Mesendoderm (in vitro differentiated cells): Measurements from ENCODE around the gene WHAMM.

ENCODE experiments used
- DNase-seq: peaks from one replicate; pipeline ENCODE4 v3.0.0; 2013
- H2AK5ac ChIP-seq: 2 replicates; pipeline ENCODE4 v1.6.1; 2013; ENCODE audit warnings: low read length, inconsistent platforms
- H2BK120ac ChIP-seq: 2 replicates; pipeline ENCODE4 v1.6.1; 2013; ENCODE audit warnings: low read depth, mild to moderate bottlenecking, low read length, moderate library complexity, mixed read lengths
- H2BK15ac ChIP-seq: replicated peaks from 2 replicates; pipeline ENCODE4 v1.6.1; 2013; ENCODE audit warnings: low read depth, mild to moderate bottlenecking, moderate library complexity
- H2BK5ac ChIP-seq: 2 replicates; pipeline ENCODE4 v1.6.1; 2013; ENCODE audit warnings: low read length, inconsistent platforms
- H3K18ac ChIP-seq: 2 replicates; pipeline ENCODE4 v1.6.1; 2013; ENCODE audit warnings: mild to moderate bottlenecking, low read length, mixed read lengths
- H3K23ac ChIP-seq: one replicate; pipeline ENCODE4 v1.6.1; 2013; ENCODE audit warnings: low read length
- H3K27ac ChIP-seq: 2 replicates; pipeline ENCODE4 v1.5.1; 2013; ENCODE audit warnings: low read depth, mild to moderate bottlenecking, inconsistent platforms, low read length, moderate library complexity
- H3K27me3 ChIP-seq: 2 replicates; pipeline ENCODE4 v1.6.1; 2013; ENCODE audit warnings: low read length, control low read depth, mild to moderate bottlenecking, inconsistent platforms; ENCODE audit not compliant: insufficient read depth, poor library complexity
- H3K36me3 ChIP-seq: 2 replicates; pipeline ENCODE4 v1.6.1; 2013; ENCODE audit warnings: low read length, inconsistent platforms; ENCODE audit not compliant: control insufficient read depth, insufficient read depth
- H3K4ac ChIP-seq: one replicate; pipeline ENCODE4 v1.6.1; 2013; ENCODE audit warnings: low read depth, mild to moderate bottlenecking, low read length, moderate library complexity
- H3K4me1 ChIP-seq: 2 replicates; pipeline ENCODE4 v1.6.1; 2013; ENCODE audit warnings: low read depth, low read length, inconsistent platforms; ENCODE audit not compliant: control insufficient read depth
- H3K4me2 ChIP-seq: 2 replicates; pipeline ENCODE4 v1.6.1; 2013; ENCODE audit warnings: low read length
- H3K4me3 ChIP-seq: 2 replicates; pipeline ENCODE4 v1.5.1; 2013; ENCODE audit warnings: mild to moderate bottlenecking, low read length
- H3K56ac ChIP-seq: one replicate; pipeline ENCODE4 v1.6.1; 2013; ENCODE audit warnings: low read length
- H3K79me1 ChIP-seq: 2 replicates; pipeline ENCODE4 v1.6.1; 2013; ENCODE audit warnings: low read length, inconsistent platforms
- H3K79me2 ChIP-seq: 2 replicates; pipeline ENCODE4 v1.6.1; 2013; ENCODE audit warnings: mild to moderate bottlenecking, low read length; ENCODE audit not compliant: control insufficient read depth, insufficient read depth
- H3K9ac ChIP-seq: 2 replicates; pipeline ENCODE4 v1.6.1; 2013; ENCODE audit warnings: low read length, inconsistent platforms
- H4K5ac ChIP-seq: one replicate; pipeline ENCODE4 v1.6.1; 2013; ENCODE audit warnings: low read length
- H4K8ac ChIP-seq: one replicate; pipeline ENCODE4 v1.6.1; 2013; ENCODE audit warnings: low read depth, mild to moderate bottlenecking, control low read depth, low read length, moderate library complexity
- WGBS: extraction: QIAGEN DNeasy Blood & Tissue Kit; methylation state at CpG from one replicate; pipeline ENCODE4 v1.1.7; 2013; ENCODE audit warnings: low lambda C conversion rate, missing lambda C conversion rate; ENCODE audit not compliant: insufficient coverage; ENCODE audit errors: extremely low coverage; 5-methylcytosine and 5-hydroxymethylcytosine counted together

WHAMM gene

DNA sequence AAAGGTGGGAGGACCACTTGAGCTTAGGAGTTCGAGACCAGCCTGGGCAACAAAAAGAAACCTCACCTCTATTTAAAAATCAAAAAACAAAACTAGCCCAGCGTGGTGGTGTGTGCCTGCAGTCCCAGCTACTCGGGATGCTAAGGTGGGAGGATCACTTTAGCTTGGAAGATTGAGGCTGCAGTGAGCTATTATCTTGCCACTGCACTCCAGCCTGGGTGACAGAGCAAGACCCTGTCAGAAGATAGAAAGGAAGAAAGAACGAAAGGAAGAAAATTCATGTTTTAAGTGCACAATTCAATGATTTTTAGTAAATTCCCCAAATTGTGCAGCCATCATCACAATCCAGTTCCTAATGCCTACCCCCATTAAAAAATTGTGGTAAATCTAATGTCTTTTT is 11.3 kb upstream of the WHAMM start:
- Histone ChIP-seq H3K9ac (no peak overlapping the region), H3K23ac (no peak overlapping the region), H4K8ac (no peak overlapping the region), H2BK120ac (no peak overlapping the region), H2BK5ac (no peak overlapping the region), H3K4ac (no peak overlapping the region), H3K4me1 (no peaks in the 10 kb centered on the region), H3K36me3 (no peaks in the 10 kb centered on the region), H3K4me2 (no peak overlapping the region), H3K79me2 (no peaks in the 10 kb centered on the region), H3K56ac (no peak overlapping the region), H2AK5ac (no peak overlapping the region), H4K5ac (no peak overlapping the region), H3K79me1 (no peaks in the 10 kb centered on the region), H3K18ac (no peak overlapping the region), H3K27me3 (no peaks in the 10 kb centered on the region), H3K4me3 (no peak overlapping the region), H3K27ac (no peak overlapping the region), H2BK15ac (no peak overlapping the region)
- DNase-seq = no peak
- WGBS = no CpG with 5 or more reads among the region's 4 CpGs

GRCh38 chr15:82798531-82799166 is 10.8 kb upstream of the WHAMM start:
- H2BK5ac ChIP-seq = no peak overlapping the region

DNA sequence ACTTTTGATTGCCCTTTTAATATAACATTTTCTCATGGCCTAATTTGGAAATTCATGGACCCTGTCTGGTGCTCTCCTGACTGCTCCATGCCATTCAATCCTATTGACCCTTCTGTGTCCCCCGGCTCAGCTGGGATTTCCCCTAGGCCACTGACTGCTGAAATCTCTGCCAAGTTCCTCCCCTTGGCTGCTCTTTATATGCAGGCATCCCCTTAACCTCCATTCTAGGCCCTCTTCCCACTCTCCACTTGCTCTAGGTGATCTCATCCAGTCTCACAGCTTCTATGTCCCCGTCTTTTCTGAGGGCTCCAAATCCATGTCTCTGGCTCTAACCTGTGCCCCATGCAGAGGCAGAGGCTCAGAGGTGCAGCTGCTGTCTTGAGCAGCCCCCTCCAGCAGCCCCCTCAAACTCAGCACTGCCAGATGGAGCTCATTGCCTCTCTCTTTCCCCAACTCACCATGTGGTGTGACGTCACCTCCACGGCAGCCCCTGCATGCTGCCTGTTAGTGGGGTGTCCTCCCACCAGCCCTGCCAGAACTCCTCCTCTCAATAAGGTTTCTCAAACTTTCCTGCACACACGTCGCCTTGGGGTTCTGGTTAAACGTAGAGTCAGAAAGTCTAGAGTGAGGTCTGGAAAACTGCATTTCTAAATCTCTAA is 10.1 kb upstream of the WHAMM start:
- Histone ChIP-seq H3K79me2 (no peaks in the 10 kb centered on the region), H2BK15ac (no peak overlapping the region), H4K5ac (no peak overlapping the region), H3K4me1 (no peaks in the 10 kb centered on the region), H3K4ac (no peak overlapping the region), H2BK120ac (no peak overlapping the region), H3K18ac (no peak overlapping the region), H3K4me3 (no peak overlapping the region), H3K4me2 (no peak overlapping the region), H3K36me3 (no peaks in the 10 kb centered on the region), H3K23ac (no peak overlapping the region), H3K27ac (no peak overlapping the region), H3K27me3 (no peaks in the 10 kb centered on the region), H4K8ac (no peak overlapping the region), H3K79me1 (no peaks in the 10 kb centered on the region), H3K9ac (no peak overlapping the region), H2BK5ac (no peak overlapping the region), H3K56ac (no peak overlapping the region), H2AK5ac (no peak overlapping the region)
- WGBS = no CpG with 5 or more reads among the region's 7 CpGs
- DNase-seq = no peak

More at GRCh38 chr15:82798531-82799166, 10.8 kb upstream of the WHAMM start:
- Histone ChIP-seq H3K79me1 (no peaks in the 10 kb centered on the region), H3K36me3 (no peaks in the 10 kb centered on the region), H2AK5ac (no peak overlapping the region), H3K56ac (no peak overlapping the region), H4K5ac (no peak overlapping the region), H3K27me3 (no peaks in the 10 kb centered on the region), H3K4me2 (no peak overlapping the region), H3K4me1 (no peaks in the 10 kb centered on the region), H3K27ac (no peak overlapping the region), H3K18ac (no peak overlapping the region), H3K23ac (no peak overlapping the region), H3K9ac (no peak overlapping the region), H2BK120ac (no peak overlapping the region), H3K4me3 (no peak overlapping the region), H3K79me2 (no peaks in the 10 kb centered on the region), H4K8ac (no peak overlapping the region), H3K4ac (no peak overlapping the region), H2BK15ac (no peak overlapping the region)
- DNase-seq = no peak
- no CpG with 5 or more reads among the region's 5 CpGs for WGBS

GRCh38 chr15:82802497-82802896 is 6.9 kb upstream of the WHAMM start:
- Histone ChIP-seq H3K56ac (no peak overlapping the region), H3K79me2 (no peaks in the 10 kb centered on the region), H2AK5ac (no peak overlapping the region), H2BK120ac (no peak overlapping the region), H2BK15ac (no peak overlapping the region), H4K8ac (no peak overlapping the region), H3K9ac (no peak overlapping the region), H3K27ac (no peak overlapping the region), H4K5ac (no peak overlapping the region), H3K4me3 (no peak overlapping the region), H3K4me2 (no peak overlapping the region), H2BK5ac (no peak overlapping the region), H3K79me1 (no peaks in the 10 kb centered on the region), H3K4ac (no peak overlapping the region), H3K36me3 (no peaks in the 10 kb centered on the region), H3K23ac (no peak overlapping the region), H3K4me1 (no peaks in the 10 kb centered on the region), H3K18ac (no peak overlapping the region), H3K27me3 (no peaks in the 10 kb centered on the region)
- WGBS = no CpG with 5 or more reads among the region's 1 CpG
- no peak for DNase-seq

- no peak overlapping the region for H4K8ac ChIP-seq
Observed at GRCh38 chr15:82803793-82804574, 5.4 kb upstream of the WHAMM start.

More at GRCh38 chr15:82803793-82804574, 5.4 kb upstream of the WHAMM start:
- H3K4me3 ChIP-seq = no peak overlapping the region
- no peak overlapping the region for H3K9ac ChIP-seq
- H3K27ac ChIP-seq = no peak overlapping the region
- no peak overlapping the region for H2BK120ac ChIP-seq
- H2AK5ac ChIP-seq = no peak overlapping the region
- no peak for DNase-seq
- no peaks in the 10 kb centered on the region for H3K36me3 ChIP-seq
- WGBS = no CpG with 5 or more reads among the region's 2 CpGs
- no peak overlapping the region for H2BK15ac ChIP-seq
- H3K27me3 ChIP-seq = no peaks in the 10 kb centered on the region
- H2BK5ac ChIP-seq = no peak overlapping the region
- no peaks in the 10 kb centered on the region for H3K79me1 ChIP-seq
- no peak overlapping the region for H3K4me2 ChIP-seq
- H3K4me1 ChIP-seq = no peaks in the 10 kb centered on the region
- no peaks in the 10 kb centered on the region for H3K79me2 ChIP-seq
- no peak overlapping the region for H4K5ac ChIP-seq
- H3K18ac ChIP-seq = no peak overlapping the region
- H3K23ac ChIP-seq = no peak overlapping the region
- H3K4ac ChIP-seq = no peak overlapping the region
- no peak overlapping the region for H3K56ac ChIP-seq
